Activated CD8-positive, alpha-beta memory T cell treated with anti-CD3 and anti-CD28 coated beads for 24 hours (primary cell): ENCODE results near the gene RHCE.
"Not testable (repeated sequence)": the region's sequence is repeated elsewhere in the genome, so short reads cannot be mapped to it uniquely, and the experiment has no call there.

Experiments
- DNase-seq: peaks from one replicate; pipeline ENCODE4 v3.0.0-alpha.2; 2020

The RHCE gene

GRCh38 chr1:25420715-25421114 lies at the start of gene RHCE:
Gene RHCE (minus strand): TSS chr1:25420825. CDS start chr1:25420786, 39 bp downstream.
- DNase-seq: not testable (repeated sequence)

- DNase-seq: no peak
Measured at GRCh38 chr1:25469177-25469576, 48.6 kb upstream of the RHCE start.

DNA sequence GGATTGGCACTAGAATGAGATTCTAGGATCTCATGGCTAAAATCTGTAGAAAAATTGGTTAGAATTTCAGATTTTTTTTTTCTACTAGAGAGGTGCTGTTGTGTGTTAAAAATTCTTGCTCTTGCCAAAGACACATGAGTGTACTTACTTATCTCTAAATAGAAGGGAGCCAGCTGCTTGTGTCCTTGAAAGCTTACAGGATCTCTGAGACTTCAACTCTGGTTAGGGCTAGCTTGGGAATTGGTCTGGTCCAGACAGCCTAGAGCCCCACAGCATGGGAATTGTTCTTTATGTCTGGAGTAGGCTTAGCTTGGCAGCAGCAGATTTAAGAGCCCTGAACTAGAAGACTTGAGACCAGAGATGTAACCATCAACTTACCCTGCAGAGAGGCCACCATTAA lies 47.4 kb upstream of the RHCE start:
- DNase-seq: no peak

DNA sequence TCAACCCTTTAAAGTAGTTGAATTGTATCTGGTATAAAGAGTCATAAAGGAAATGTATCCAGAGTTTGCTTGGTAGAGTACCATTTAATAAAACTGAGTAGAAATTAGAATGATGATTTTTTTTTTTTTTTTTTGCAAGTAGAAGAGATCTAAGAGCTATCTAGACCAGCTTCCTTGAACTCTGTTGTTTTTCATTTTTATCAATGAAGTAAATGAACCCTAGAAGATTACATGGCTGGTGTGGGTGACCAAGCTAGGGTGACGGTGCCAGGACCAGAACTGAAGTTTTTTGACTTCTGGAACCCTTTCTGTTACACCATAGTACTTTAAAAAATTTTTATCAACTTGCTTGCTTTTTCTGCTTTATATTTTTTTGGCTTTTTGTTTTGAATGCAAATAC lies 47.0 kb upstream of the RHCE start:
- DNase-seq: no peak

- DNase-seq: no peak
Measured at GRCh38 chr1:25467193-25467592, 46.6 kb upstream of the RHCE start.

- no peak for DNase-seq
Measured at GRCh38 chr1:25462732-25463131, 42.1 kb upstream of the RHCE start.

DNA sequence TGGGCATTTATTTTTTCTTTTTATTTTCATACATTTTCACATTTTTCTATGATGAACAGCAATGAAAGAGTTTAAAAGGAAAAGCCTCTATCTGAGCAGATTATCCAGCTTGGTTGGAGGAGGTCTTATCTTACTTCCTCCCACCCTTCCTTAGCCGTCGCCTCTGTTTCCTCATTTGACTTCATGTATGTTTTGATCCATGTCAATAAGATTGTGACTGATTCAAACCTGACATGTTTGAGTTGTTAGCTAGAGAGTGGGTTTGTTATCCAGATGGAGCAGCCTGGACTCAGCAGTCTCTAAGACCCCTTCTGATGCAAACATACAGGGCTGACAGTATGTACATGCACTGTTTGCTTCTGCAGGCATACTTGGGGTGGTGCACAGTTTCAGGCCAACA lies 41.2 kb upstream of the RHCE start:
- DNase-seq: no peak

GRCh38 chr1:25460816-25461215 lies 40.2 kb upstream of the RHCE start:
- DNase-seq: not testable (repeated sequence)

- DNase-seq: no peak
Measured at GRCh38 chr1:25460020-25460419, 39.4 kb upstream of the RHCE start.

GRCh38 chr1:25458541-25459298 lies 38.1 kb upstream of the RHCE start:
- DNase-seq: no peak

DNA sequence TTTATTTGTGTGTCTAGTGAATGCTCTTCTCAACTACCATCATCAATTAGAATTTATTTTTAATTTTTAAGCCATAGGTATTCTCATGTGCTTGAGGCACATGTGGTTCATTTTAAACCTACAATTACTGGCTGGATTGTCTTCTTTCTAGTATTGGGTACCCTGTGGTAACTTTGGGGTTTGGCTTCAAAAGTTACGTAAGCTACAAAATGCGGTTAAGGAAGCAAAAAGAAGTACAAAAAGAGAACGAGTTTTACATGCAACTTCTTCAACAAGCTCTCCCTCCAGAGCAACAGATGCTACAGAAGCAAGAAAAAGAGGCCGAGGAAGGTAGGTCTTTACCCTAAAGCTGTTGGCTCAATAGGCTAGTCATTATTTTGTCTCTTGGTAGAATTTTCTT lies 35.9 kb upstream of the RHCE start:
- no peak for DNase-seq

DNA sequence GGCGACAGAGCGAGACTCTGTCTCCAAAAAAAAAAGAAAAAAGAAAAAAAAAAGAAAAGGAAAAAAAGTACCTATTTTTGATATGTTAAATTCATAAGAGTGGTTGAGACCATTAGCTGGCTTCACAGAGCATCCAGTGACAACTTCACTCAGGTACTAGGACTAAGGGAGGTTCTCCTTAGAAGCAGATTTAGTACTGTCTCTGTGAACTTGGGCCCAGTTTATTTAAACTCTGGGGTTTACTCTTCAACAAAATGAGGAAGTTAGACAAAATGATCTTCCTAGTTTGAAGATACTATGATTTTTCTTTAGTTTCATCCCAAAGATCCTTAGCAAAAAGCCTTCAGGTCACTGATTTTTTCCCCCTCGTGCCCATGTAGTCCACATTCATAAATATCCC lies 31.3 kb upstream of the RHCE start:
- DNase-seq: no peak

DNA sequence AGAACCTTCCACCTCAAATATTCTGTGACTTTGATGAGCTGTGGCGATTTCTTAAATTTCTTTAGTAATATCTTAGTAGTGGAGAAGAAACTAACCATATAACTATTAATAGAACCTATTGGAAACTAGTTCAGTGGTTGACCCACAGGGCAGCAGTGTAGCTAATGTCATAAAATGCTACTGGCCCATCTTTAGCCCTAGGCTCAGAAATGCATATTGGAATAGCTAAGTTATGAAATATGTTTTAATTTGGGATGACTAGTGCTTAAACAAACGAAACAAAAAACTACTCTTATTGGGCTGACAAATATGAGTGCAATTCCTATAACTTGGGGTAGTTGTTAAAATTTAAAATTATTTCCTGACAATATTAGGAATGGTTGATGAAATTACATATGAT lies 30.3 kb upstream of the RHCE start:
- no peak for DNase-seq

- DNase-seq: no peak
Measured at GRCh38 chr1:25447547-25447946, 26.9 kb upstream of the RHCE start.

- DNase-seq: no peak
Measured at GRCh38 chr1:25445993-25446538, 25.4 kb upstream of the RHCE start.

GRCh38 chr1:25444604-25445003 lies 24.0 kb upstream of the RHCE start:
- DNase-seq: not testable (repeated sequence)

DNA sequence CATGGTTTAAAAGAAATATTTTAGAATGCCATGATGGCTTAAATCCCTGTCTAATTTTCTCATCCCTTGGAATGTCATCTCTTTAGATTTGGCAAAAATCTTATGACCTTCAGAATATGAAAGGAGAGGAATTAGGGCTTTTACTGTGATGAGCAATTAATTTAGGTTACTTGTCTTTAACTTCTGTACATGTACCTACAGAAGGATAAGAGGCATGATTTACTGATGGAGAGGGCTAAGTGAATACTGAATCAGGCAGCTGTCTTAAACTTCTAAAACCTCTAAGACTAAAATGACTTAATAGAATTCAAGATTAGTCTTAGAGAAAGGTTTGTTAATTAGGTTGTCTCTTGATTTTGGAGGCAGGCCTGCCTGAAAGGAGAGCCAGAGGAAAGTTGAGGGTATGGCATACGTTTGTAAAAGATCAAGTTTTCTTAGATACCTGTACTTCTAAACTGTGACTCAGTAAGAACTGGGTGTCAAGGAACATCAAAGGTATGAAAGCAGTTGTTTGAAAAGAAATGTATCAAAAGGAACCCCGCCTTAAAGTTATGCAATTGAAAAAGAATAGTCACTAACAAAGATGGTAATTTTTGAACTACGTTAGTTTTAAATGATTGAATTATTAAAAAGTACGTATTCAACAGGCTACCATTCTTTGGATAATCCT lies 22.5 kb upstream of the RHCE start:
- no peak for DNase-seq

GRCh38 chr1:25442178-25442577 lies 21.6 kb upstream of the RHCE start:
- no peak for DNase-seq

DNA sequence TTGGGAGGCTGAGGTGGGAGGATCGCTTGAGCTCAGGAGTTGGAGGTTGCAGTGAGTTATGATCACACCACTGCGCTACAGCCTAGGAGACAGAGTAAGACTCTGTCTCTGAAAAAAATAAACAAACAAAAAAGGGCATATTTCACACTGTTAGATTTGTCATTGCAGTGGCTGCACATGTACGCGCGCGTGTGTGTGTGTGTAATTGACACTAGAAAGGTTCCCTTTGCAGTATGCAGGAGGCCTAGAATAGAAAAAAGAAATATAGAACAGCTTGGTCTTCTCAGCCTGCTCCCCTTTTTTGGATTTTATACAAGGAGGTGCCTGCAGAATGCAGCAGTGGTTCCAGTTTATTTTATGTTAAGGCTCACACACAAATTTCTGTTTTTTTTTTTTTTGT lies 18.7 kb upstream of the RHCE start:
- no peak for DNase-seq

- no peak for DNase-seq
Measured at GRCh38 chr1:25437672-25438071, 17.0 kb upstream of the RHCE start.

- no peak for DNase-seq
Measured at GRCh38 chr1:25435397-25436108, 14.9 kb upstream of the RHCE start.

GRCh38 chr1:25433389-25434186 lies 13.0 kb upstream of the RHCE start:
- no peak for DNase-seq
